ENCODE data around the gene CFAP65. TPM values are rescaled to one million over a fixed set of nuclear protein-coding genes. Genes with fewer than 3 reads are reported as not detected.

CFAP65 gene
- total and polyA plus RNA-seq, 2 of the 13 experiments (the other 11 are each of a cell fraction or from before 2014, with no cell fraction given): 0.05 TPM; not detected in 1

- TF ChIP-seq ZBTB14 (CRISPR knock-in tag; IDR thresholded peaks at IDR 0.05) (0 out of 2 replicates have a peak, but pooled peaks have one; percentile 31), ELF1 (CRISPR knock-in tag; IDR thresholded peaks at IDR 0.05) (0 out of 2 replicates have a peak, but pooled peaks have one; percentile 29), HMG20A (CRISPR knock-in tag; IDR thresholded peaks at IDR 0.05; ENCODE audit: borderline replicate concordance) (peak; percentile 72), RFX5 (IDR thresholded peaks at IDR 0.05; ENCODE audit: low read depth, low read length) (no peak), NFIC (IDR thresholded peaks at IDR 0.05; ENCODE audit: low read length) (no peak), PBX3 (CRISPR knock-in tag; IDR thresholded peaks at IDR 0.05; ENCODE audit: borderline replicate concordance) (no peak), BRF2 (CRISPR knock-in tag; IDR thresholded peaks at IDR 0.05) (peak; percentile 60; the same call in 1 of the 2 replicates), IKZF4 (CRISPR knock-in tag; IDR thresholded peaks at IDR 0.05; ENCODE audit: borderline replicate concordance, low read depth, not compliant biosample characterization) (peak; percentile 51), FOXC1 (CRISPR knock-in tag; IDR thresholded peaks at IDR 0.05; ENCODE audit: borderline replicate concordance) (peak; percentile 87), TBX2 (CRISPR knock-in tag; IDR thresholded peaks at IDR 0.05; ENCODE audit: borderline replicate concordance) (peak; percentile 100), FOXP4 (CRISPR knock-in tag; IDR thresholded peaks at IDR 0.05) (peak; percentile 91), ZNF317 (CRISPR knock-in tag; IDR thresholded peaks at IDR 0.05) (peak; percentile 87), ARID3A (IDR thresholded peaks at IDR 0.05; ENCODE audit: low read depth, low read length) (no peak), ZBED4 (CRISPR knock-in tag; IDR thresholded peaks at IDR 0.05; ENCODE audit: borderline replicate concordance) (peak; percentile 63; the same call in 1 of the 2 replicates), ETV6 (CRISPR knock-in tag; conservative IDR thresholded peaks at IDR 0.05) (no peak), ZNF460 (CRISPR knock-in tag; IDR thresholded peaks at IDR 0.05; ENCODE audit: borderline replicate concordance) (no peak; the same call in 1 of the 2 replicates)
Observed at GRCh38 chr2:219001577-219002394, 39.5 kb downstream of the CFAP65 start (continued).

All from HepG2 (cell line).